Stimulated activated CD8-positive, alpha-beta memory T cell treated with anti-CD3 and anti-CD28 coated beads, Interleukin-2, amount 100 ng/mL, for 1 hour (primary cell): ENCODE results near the gene PTPRN2.
"Not testable (repeated sequence)": the region's sequence is repeated elsewhere in the genome, so short reads cannot be mapped to it uniquely, and the experiment has no call there.

ENCODE experiments used
- DNase-seq, 2 donors: peaks; one replicate each; pipeline ENCODE4 v3.0.0-alpha.2; 2020; ENCODE audit warnings: low read depth in 2 of 2

PTPRN2 gene

GRCh38 chr7:157785486-157786186 is 802.0 kb downstream of the PTPRN2 start:
- no peak for DNase-seq

GRCh38 chr7:157784979-157785441 is 802.6 kb downstream of the PTPRN2 start:
- no peak for DNase-seq

- DNase-seq = no peak
Observed at GRCh38 chr7:157784041-157784835, 803.4 kb downstream of the PTPRN2 start.

- DNase-seq = no peak
Observed at GRCh38 chr7:157782041-157782440, 805.6 kb downstream of the PTPRN2 start.

- no peak for DNase-seq
Observed at GRCh38 chr7:157780721-157781120, 806.9 kb downstream of the PTPRN2 start.

- no peak for DNase-seq
Observed at GRCh38 chr7:157780312-157780711, 807.3 kb downstream of the PTPRN2 start.

- DNase-seq = no peak
Observed at GRCh38 chr7:157779206-157779605, 808.4 kb downstream of the PTPRN2 start.

- not testable (repeated sequence) for DNase-seq
Observed at GRCh38 chr7:157777194-157777762, 810.3 kb downstream of the PTPRN2 start.

- DNase-seq = no peak
Observed at GRCh38 chr7:157775560-157776332, 811.9 kb downstream of the PTPRN2 start.

GRCh38 chr7:157775021-157775559 is 812.5 kb downstream of the PTPRN2 start:
- DNase-seq = no peak

- DNase-seq = no peak
Observed at GRCh38 chr7:157774495-157774894, 813.1 kb downstream of the PTPRN2 start.

- DNase-seq = no peak
Observed at GRCh38 chr7:157773361-157773760, 814.3 kb downstream of the PTPRN2 start.

GRCh38 chr7:157772486-157773130 is 815.0 kb downstream of the PTPRN2 start:
- DNase-seq = no peak

- no peak for DNase-seq
Observed at GRCh38 chr7:157771689-157772088, 815.9 kb downstream of the PTPRN2 start.

GRCh38 chr7:157770716-157771320 is 816.8 kb downstream of the PTPRN2 start:
- no peak for DNase-seq

GRCh38 chr7:157769526-157770215 is 818.0 kb downstream of the PTPRN2 start:
- DNase-seq = no peak

GRCh38 chr7:157769086-157769485 is 818.5 kb downstream of the PTPRN2 start:
- no peak for DNase-seq

GRCh38 chr7:157768198-157768597 is 819.4 kb downstream of the PTPRN2 start:
- DNase-seq = no peak

GRCh38 chr7:157767506-157768197 is 820.0 kb downstream of the PTPRN2 start:
- DNase-seq = no peak
